Stomach (tissue), 9 donors: Measurements from ENCODE around the gene MPHOSPH8. TPM values are rescaled to one million over a fixed set of nuclear protein-coding genes. Genes with fewer than 3 reads are reported as not detected.

Experiments
- DNase-seq, 2 donors: peaks; one replicate each; pipeline versions ENCODE4 v3.0.0 to v3.0.0-alpha.2; 2013 to 2019
- H3K27ac ChIP-seq, 5 donors: fragments of 200-600 bp in 4 of 5; sonication (generic) in 4 of 5; one replicate each; pipeline ENCODE4 v1.5.1; 2013 to 2019; ENCODE audit warnings: mild to moderate bottlenecking in 1 of 5, moderate library complexity in 1 of 5
- H3K27me3 ChIP-seq, 3 donors: fragments of 200-600 bp; sonication (generic); one replicate each; pipeline ENCODE4 v1.5.1; 2017 to 2019; ENCODE audit warnings: mixed run types in 1 of 3
- H3K36me3 ChIP-seq, 4 donors: fragments of 200-600 bp; sonication (generic); 1 replicate in 3 of 4; 2 replicates in 1 of 4; pipeline ENCODE4 v1.5.1; 2016 to 2019
- H3K4me1 ChIP-seq, 4 donors: fragments of 200-600 bp; sonication (generic); one replicate each; pipeline ENCODE4 v1.5.1; 2016 to 2019
- H3K4me3 ChIP-seq, 4 donors: fragments of 200-600 bp; sonication (generic) in 3 of 4; one replicate each; pipeline ENCODE4 v1.5.1; 2016 to 2019; ENCODE audit warnings: mild to moderate bottlenecking in 1 of 4
- H3K9me3 ChIP-seq, 4 donors: fragments of 200-600 bp; sonication (generic); one replicate each; pipeline ENCODE4 v1.5.1; 2016 to 2019
- EP300 ChIP-seq: sonication (generic); formaldehyde crosslinking; IDR thresholded peaks from one replicate; pipeline ENCODE4 v1.6.1; 2017; ENCODE audit warnings: antibody characterized with exemption
- POLR2A ChIP-seq, 4 donors: fragments of 450-650 bp; IDR thresholded peaks; one replicate each; pipeline ENCODE4 v1.6.1; 2016; ENCODE audit warnings: antibody characterized with exemption in 4 of 4, control low read depth in 2 of 4, mild to moderate bottlenecking in 1 of 4, moderate library complexity in 1 of 4
- POLR2AphosphoS5 ChIP-seq, 3 donors: sonication (generic); formaldehyde crosslinking; IDR thresholded peaks; one replicate each; pipeline ENCODE4 v1.6.1; 2016; ENCODE audit warnings: antibody characterized with exemption in 3 of 3
- WGBS, 5 donors: extraction: QIAGEN DNeasy Blood & Tissue Kit in 3 of 5; methylation state at CpG; one replicate each; pipeline versions ENCODE4 v1.1.5 to v1.1.7; 2013 to 2018; 5-methylcytosine and 5-hydroxymethylcytosine counted together
- intact Hi-C: fragments of 100-400 bp; cut with DNase I; formaldehyde crosslinking; loops from one replicate; pipeline ENCODE4 v1.15.1; 2023; ENCODE audit warnings: low total_unique reads
- polyA plus RNA-seq, 3 donors: library from polyadenylated mRNA; stranded (reverse); fragments of 200-250 nt; gene quantifications; one replicate each; pipeline ENCODE4 v1.2.3, GENCODE V29; 2013
- total RNA-seq, 5 donors: library from RNA; depleted of rRNA; stranded (reverse); fragments of >200 nt; gene quantifications; one replicate each; pipeline versions ENCODE4 v1.1.0 to v1.2.3, GENCODE V29; 2014 to 2016
- TF ChIP-seq, protein P1 (sequence below), 7 experiments: fragments of 450-650 bp in 4 of 7; fragments of 200-600 bp in 3 of 7; sonication (generic) in 3 of 7; IDR thresholded peaks; one replicate each; pipeline ENCODE4 v1.5.1; 2016 to 2019; ENCODE audit warnings: antibody characterized with exemption in 7 of 7, control low read depth in 2 of 7, mild to moderate bottlenecking in 1 of 7
- donor health status: healthy with polysubstance abuse.
- donor health status: Bipolar disorder and iron deficiency.
- donor health status: healthy.

The MPHOSPH8 gene
- total and polyA plus RNA-seq, 8 donors: 15.1 to 69.2 (median 26.1) TPM

DNA sequence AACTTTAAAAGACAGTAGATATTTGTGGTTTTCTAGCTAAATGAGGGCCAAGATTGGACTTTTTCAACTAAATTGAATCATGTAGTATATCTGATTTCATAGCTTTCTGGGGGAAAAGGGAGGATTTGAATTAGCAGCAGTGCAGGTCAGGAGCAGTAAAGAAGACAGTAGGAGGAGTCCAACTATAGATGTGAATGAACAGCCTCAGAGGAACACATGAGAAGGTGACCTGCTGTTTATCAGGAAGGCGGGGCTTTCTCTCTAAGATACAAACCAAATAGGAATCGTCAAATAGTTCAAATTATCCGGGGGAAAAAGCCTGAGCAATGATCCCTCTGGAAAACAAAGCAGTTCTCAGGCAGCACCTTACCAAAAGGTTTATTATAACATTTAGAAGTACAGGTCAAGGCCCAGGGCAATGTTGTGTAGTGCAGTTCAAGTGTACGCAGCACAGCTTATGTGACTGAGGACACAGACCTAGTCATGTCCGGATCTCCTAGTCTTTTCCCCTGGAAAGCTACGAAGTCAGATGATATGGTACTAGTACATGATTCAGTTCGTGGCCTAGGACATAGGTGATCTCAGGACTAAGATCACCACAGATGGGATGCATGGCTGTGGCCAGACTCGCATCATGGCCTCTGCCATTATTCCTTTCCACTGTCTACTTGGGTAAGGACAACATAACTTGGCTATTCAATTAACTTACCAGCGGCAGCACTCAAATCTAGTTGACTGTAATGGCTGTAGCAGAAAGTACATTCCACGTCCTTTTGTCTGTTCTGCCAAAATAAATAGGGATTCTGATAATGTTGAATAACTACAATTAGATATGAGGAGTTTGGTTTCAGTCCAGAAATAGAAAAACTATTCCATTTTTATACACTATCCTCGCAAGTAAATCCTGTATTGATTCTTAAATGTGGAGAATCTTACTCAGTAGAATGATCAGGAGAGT, 40.3 kb downstream of the MPHOSPH8 start:
- Histone ChIP-seq H3K27ac (peak overlapping the region in 2 of 5 donors; percentile 31 to 44), H3K27me3 (no peaks in the 10 kb centered on the region), H3K36me3 (peaks cover 40 to 93% (median 81%) of the 10 kb centered on the region in 4 donors), H3K9me3 (no peaks in the 10 kb centered on the region), H3K4me1 (peaks cover 0 to 16% (median 5%) of the 10 kb centered on the region in 4 donors), H3K4me3 (no peak overlapping the region)
- intact Hi-C loops: no loop called here
- TF ChIP-seq POLR2AphosphoS5 (IDR thresholded peaks at IDR 0.05) (peak in 1 of 3 donors; percentile 27), EP300 (no peak), POLR2A (IDR thresholded peaks at IDR 0.05) (no peak)
- TF ChIP-seq, protein P1, sequence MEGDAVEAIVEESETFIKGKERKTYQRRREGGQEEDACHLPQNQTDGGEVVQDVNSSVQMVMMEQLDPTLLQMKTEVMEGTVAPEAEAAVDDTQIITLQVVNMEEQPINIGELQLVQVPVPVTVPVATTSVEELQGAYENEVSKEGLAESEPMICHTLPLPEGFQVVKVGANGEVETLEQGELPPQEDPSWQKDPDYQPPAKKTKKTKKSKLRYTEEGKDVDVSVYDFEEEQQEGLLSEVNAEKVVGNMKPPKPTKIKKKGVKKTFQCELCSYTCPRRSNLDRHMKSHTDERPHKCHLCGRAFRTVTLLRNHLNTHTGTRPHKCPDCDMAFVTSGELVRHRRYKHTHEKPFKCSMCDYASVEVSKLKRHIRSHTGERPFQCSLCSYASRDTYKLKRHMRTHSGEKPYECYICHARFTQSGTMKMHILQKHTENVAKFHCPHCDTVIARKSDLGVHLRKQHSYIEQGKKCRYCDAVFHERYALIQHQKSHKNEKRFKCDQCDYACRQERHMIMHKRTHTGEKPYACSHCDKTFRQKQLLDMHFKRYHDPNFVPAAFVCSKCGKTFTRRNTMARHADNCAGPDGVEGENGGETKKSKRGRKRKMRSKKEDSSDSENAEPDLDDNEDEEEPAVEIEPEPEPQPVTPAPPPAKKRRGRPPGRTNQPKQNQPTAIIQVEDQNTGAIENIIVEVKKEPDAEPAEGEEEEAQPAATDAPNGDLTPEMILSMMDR (IDR thresholded peaks at IDR 0.05): no peak
- WGBS, 5 donors: 43 to 70% (median 60%) methylated on average over 11 of the region's 11 CpGs
- no peak for DNase-seq

DNA sequence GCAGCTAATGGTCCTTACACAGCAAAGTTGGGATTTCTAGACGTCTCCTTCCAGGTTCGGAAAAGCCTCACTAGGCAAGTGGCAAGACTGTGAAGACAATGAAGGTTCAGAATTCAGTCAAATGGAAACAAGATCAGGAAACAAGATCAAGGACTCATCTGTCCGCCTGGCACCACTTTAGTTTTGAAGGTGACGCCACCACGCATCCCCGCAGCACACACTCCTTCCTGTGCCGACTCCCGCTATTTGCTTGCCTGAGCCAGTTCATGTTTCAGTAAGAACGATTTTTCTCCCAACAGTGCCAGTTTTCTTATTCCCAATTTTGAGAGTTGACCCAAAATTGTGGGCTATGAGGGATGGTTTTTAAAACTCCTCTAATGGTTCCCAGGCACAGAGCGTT, 41.4 kb downstream of the MPHOSPH8 start:
- intact Hi-C loops: no loop called here
- Histone ChIP-seq H3K27me3 (no peaks in the 10 kb centered on the region), H3K27ac (no peak overlapping the region), H3K36me3 (peaks cover 30 to 88% (median 72%) of the 10 kb centered on the region in 4 donors), H3K9me3 (no peaks in the 10 kb centered on the region), H3K4me3 (no peak overlapping the region), H3K4me1 (peaks cover 0 to 16% (median 5%) of the 10 kb centered on the region in 4 donors)
- 93 to 96% (median 94%) methylated on average over 10 of the region's 10 CpGs for WGBS, 5 donors
- DNase-seq: no peak
- TF ChIP-seq, protein P1 (IDR thresholded peaks at IDR 0.05): no peak
- TF ChIP-seq POLR2A (IDR thresholded peaks at IDR 0.05): no peak
- TF ChIP-seq POLR2AphosphoS5 (IDR thresholded peaks at IDR 0.05): no peak
- no peak for TF ChIP-seq EP300

DNA sequence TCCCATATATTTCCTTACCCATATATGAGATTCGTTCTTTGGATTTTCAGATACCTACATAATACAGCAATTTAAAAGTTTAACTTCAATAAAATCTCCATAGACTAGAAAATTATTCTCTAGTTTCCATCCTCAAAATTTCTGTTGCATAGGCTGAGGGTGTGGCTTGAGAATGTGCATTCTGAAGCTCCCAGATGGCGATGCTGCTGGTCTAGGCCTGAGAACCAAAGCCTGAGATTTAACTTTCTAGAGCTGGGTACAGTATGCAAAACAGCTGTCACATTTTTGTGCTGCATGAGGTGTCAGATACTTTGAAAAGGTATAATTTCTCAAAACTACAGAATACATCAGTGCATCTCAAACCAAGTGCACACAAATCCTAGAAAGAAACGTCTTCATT, 42.7 kb downstream of the MPHOSPH8 start:
- TF ChIP-seq POLR2A (IDR thresholded peaks at IDR 0.05): no peak
- TF ChIP-seq EP300: no peak
- TF ChIP-seq POLR2AphosphoS5 (IDR thresholded peaks at IDR 0.05): no peak
- TF ChIP-seq, protein P1 (IDR thresholded peaks at IDR 0.05): no peak
- WGBS, 5 donors: 89 to 94% (median 92%) methylated on average over 3 of the region's 3 CpGs
- no peak overlapping the region for H3K27ac ChIP-seq
- no peaks in the 10 kb centered on the region for H3K9me3 ChIP-seq
- no peaks in the 10 kb centered on the region for H3K27me3 ChIP-seq
- no peak overlapping the region for H3K4me3 ChIP-seq
- peaks cover 18 to 76% (median 59%) of the 10 kb centered on the region in 4 donors for H3K36me3 ChIP-seq
- intact Hi-C loops: no loop called here
- H3K4me1 ChIP-seq: peaks cover 0 to 16% (median 5%) of the 10 kb centered on the region in 4 donors
- no peak for DNase-seq

DNA sequence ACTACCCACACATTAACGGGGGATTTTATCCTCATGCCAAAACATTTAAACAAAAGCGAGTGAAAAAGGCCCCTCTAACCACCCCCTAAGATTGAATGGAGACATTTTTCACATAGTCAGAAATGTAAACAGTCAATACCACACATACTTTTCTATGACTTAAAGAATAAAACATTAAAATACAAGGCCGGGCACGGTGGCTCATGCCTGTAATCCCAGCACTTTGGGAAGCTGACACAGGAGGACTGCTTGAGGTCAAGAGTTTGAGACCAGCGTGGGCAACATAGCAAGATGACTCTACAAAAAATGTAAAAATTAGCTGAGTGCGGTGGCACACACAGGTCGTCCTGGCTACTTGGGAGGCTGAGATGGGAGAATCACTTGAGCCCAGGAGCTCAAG, 47.3 kb downstream of the MPHOSPH8 start:
- Histone ChIP-seq H3K27me3 (no peaks in the 10 kb centered on the region), H3K4me3 (no peak overlapping the region), H3K36me3 (peaks cover 8 to 33% (median 19%) of the 10 kb centered on the region in 4 donors), H3K4me1 (peaks cover 0 to 13% (median 3%) of the 10 kb centered on the region in 4 donors), H3K27ac (no peak overlapping the region), H3K9me3 (no peaks in the 10 kb centered on the region)
- TF ChIP-seq POLR2AphosphoS5 (IDR thresholded peaks at IDR 0.05) (no peak), POLR2A (IDR thresholded peaks at IDR 0.05) (no peak), EP300 (no peak)
- TF ChIP-seq, protein P1 (IDR thresholded peaks at IDR 0.05): no peak
- 73 to 96% (median 88%) methylated on average over 7 of the region's 7 CpGs for WGBS, 5 donors
- DNase-seq: no peak
- intact Hi-C loops: no loop called here
